Kidney (tissue), 14 donors: ENCODE data around the gene MACROD2. TPM values are rescaled to one million over a fixed set of nuclear protein-coding genes. Genes with fewer than 3 reads are reported as not detected.

Source experiments
- DNase-seq, 5 donors: peaks; one replicate each; pipeline ENCODE4 v3.0.0-alpha.2; 2013 to 2020
- FAIRE-seq: peaks from 2 replicates; lab custom pipeline; 2012; peaks lifted over from hg19 to GRCh38; lab: Jason Lieb, UNC
- H3K27ac ChIP-seq, 2 donors: one replicate each; pipeline ENCODE4 v1.7.0; 2013; ENCODE audit warnings: low read depth in 2 of 2, low read length in 2 of 2, inconsistent platforms in 1 of 2
- H3K27me3 ChIP-seq: one replicate; pipeline ENCODE4 v1.7.1; 2013; ENCODE audit warnings: low read length, inconsistent platforms; ENCODE audit not compliant: control insufficient read depth, insufficient read depth
- H3K36me3 ChIP-seq, 3 donors: one replicate each; pipeline versions ENCODE4 v1.7.0 to v1.7.1; 2013; ENCODE audit warnings: low read length in 3 of 3, control low read depth in 1 of 3, inconsistent platforms in 1 of 3; ENCODE audit not compliant: insufficient read depth in 3 of 3, control insufficient read depth in 2 of 3
- H3K4me1 ChIP-seq, 3 donors: one replicate each; pipeline versions ENCODE4 v1.7.0 to v1.7.1; 2013; ENCODE audit warnings: low read length in 3 of 3, inconsistent platforms in 1 of 3, low read depth in 1 of 3; ENCODE audit not compliant: control insufficient read depth in 2 of 3, insufficient read depth in 2 of 3
- H3K4me3 ChIP-seq, 3 donors: one replicate each; pipeline versions ENCODE4 v1.7.0 to v1.8.1; 2013; ENCODE audit warnings: low read length in 3 of 3, control low read depth in 1 of 3, inconsistent platforms in 1 of 3
- H3K9ac ChIP-seq, 3 donors: one replicate each; pipeline versions ENCODE4 v1.7.0 to v1.7.1; 2013; ENCODE audit warnings: low read length in 3 of 3, control low read depth in 1 of 3, inconsistent platforms in 1 of 3
- H3K9me3 ChIP-seq, 3 donors: one replicate each; pipeline versions ENCODE4 v1.7.0 to v1.7.1; 2013; ENCODE audit warnings: low read length in 3 of 3, control low read depth in 1 of 3, inconsistent platforms in 1 of 3; ENCODE audit not compliant: control insufficient read depth in 2 of 3, insufficient read depth in 1 of 3
- intact Hi-C: fragments of 100-400 bp; cut with DNase I; formaldehyde crosslinking; loops from one replicate; pipeline ENCODE4 v1.11.1; 2022
- polyA plus RNA-seq: library from polyadenylated mRNA; stranded (reverse); fragments of 350-450 nt; fragmentation: Illumina TruSeq; extraction: RNeasy Lipid Tissue Mini Kit (QIAGEN cat#74804); gene quantifications from one replicate; pipeline ENCODE4 v1.2.3, GENCODE V29; 2014; ENCODE audit warnings: low read depth, low replicate concordance; ENCODE audit not compliant: insufficient read depth
- total RNA-seq: library from RNA; stranded (reverse); fragmentation: NEBNext Ultra II Directional; extraction: Animal tissue kit (Norgen Biotek cat#: 25700); gene quantifications from one replicate; pipeline ENCODE4 v1.2.1, GENCODE V29; 2021
- TF ChIP-seq, protein P1 (sequence below): IDR thresholded peaks from 3 replicates; pipeline ENCODE4 v1.5.1; 2012; ENCODE audit warnings: mild to moderate bottlenecking, moderate library complexity, borderline replicate concordance; ENCODE audit not compliant: insufficient read depth; ENCODE audit errors: extremely low read depth
- donor health status: control.
- donor health status: control.
- donor health status: control.
- donor health status: control.
- donor health status: control.
- donor health status: DM: yes; HTN: yes; CAD: no.
- donor health status: Normal renal cell carcinoma (clear cell type).

The MACROD2 gene
- total and polyA plus RNA-seq, 2 donors from 2014 or later: 3.0 to 10.0 TPM

DNA sequence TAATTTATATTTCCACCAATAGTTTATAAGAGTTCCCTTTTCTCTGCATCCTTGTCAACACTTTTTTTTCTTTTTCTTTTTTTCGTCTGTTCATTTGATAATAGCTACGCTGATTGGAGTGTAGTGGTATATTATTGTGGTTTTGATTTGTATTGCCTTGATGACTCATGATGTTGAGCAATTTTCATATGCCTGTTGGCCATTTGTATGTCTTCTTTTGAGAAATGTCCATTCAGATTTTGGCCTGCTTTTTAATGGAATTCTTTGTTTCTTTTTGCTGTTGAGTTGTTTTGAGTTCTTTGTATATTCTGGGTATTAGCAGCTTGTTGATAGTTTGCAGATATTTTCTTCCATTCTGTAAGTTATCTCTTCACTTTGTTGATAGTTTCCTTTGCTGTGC is 1804.6 kb downstream of the MACROD2 start:
- TF ChIP-seq, protein P1, sequence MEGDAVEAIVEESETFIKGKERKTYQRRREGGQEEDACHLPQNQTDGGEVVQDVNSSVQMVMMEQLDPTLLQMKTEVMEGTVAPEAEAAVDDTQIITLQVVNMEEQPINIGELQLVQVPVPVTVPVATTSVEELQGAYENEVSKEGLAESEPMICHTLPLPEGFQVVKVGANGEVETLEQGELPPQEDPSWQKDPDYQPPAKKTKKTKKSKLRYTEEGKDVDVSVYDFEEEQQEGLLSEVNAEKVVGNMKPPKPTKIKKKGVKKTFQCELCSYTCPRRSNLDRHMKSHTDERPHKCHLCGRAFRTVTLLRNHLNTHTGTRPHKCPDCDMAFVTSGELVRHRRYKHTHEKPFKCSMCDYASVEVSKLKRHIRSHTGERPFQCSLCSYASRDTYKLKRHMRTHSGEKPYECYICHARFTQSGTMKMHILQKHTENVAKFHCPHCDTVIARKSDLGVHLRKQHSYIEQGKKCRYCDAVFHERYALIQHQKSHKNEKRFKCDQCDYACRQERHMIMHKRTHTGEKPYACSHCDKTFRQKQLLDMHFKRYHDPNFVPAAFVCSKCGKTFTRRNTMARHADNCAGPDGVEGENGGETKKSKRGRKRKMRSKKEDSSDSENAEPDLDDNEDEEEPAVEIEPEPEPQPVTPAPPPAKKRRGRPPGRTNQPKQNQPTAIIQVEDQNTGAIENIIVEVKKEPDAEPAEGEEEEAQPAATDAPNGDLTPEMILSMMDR: no peak
- Histone ChIP-seq H3K36me3 (no peaks in the 10 kb centered on the region), H3K27me3 (no peaks in the 10 kb centered on the region), H3K4me1 (no peaks in the 10 kb centered on the region), H3K4me3 (no peak overlapping the region), H3K9ac (no peak overlapping the region), H3K9me3 (no peaks in the 10 kb centered on the region), H3K27ac (no peak overlapping the region)
- intact Hi-C loops: no loop called here
- FAIRE-seq (no peak), DNase-seq (no peak)

DNA sequence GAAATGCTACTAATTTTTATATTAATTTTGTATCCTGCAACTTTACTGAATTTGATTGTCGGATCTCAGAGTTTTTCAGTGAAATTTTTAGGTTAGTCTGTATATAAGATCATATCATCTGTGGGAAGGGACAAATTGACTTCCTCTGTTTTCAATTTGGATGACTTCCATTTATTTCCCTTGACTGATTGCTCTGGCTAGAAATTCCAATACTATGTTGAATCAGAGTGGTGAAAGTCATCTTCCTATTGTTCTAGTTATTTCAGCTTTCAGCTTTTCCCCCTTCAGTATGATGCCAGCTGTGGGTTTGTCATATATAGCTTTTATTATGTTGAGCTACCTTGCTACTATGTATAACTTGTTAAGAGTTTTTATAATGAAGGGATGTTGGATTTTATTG is 1806.7 kb downstream of the MACROD2 start:
- Histone ChIP-seq H3K9me3 (no peaks in the 10 kb centered on the region), H3K27ac (no peak overlapping the region), H3K36me3 (no peaks in the 10 kb centered on the region), H3K9ac (no peak overlapping the region), H3K4me1 (no peaks in the 10 kb centered on the region), H3K4me3 (no peak overlapping the region), H3K27me3 (no peaks in the 10 kb centered on the region)
- DNase-seq (no peak), FAIRE-seq (no peak)
- TF ChIP-seq, protein P1: no peak
- intact Hi-C loops: no loop called here

DNA sequence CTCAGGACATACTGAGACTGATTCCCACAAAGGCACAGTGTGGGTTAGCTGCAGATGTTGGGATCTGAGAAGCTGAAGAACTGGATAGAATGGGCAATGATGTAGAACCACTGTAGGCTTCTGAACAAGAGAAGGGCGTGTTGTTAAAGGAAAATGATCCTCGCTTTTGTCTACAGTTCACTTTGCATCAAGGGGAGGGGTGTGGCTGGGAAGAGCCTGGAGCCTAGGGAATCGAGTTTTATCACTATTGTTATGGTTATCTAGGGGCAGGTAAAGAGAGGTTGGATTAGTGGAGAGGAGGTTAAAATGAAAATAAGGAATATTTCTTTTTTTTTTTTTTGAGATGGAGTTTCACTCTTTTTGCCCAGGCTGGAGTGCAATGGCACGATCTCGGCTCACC is 1809.8 kb downstream of the MACROD2 start:
- intact Hi-C loops: no loop called here
- FAIRE-seq (no peak), DNase-seq (no peak)
- H3K9ac ChIP-seq: no peak overlapping the region
- no peaks in the 10 kb centered on the region for H3K27me3 ChIP-seq
- TF ChIP-seq, protein P1: no peak
- H3K36me3 ChIP-seq: no peaks in the 10 kb centered on the region
- no peaks in the 10 kb centered on the region for H3K4me1 ChIP-seq
- no peak overlapping the region for H3K27ac ChIP-seq
- no peak overlapping the region for H3K4me3 ChIP-seq
- H3K9me3 ChIP-seq: no peaks in the 10 kb centered on the region

DNA sequence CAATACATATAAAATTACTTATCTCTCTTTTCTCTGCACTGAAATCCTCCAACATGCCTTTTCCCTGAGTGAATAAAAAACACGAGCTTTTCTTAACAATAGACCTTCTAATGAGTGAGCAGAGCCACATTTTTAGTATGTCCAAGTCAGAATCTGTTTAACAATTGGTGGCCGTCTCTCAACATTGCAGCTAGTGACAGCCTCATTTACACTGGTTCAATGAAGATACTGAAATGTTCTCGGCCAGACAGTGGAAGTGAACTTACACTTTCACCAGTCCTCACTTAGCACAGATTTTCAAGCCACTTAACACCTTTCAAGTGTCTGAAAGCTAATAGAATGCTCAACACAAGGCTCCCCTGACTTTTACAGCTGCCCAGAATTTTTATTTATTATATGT is 1810.8 kb downstream of the MACROD2 start:
- DNase-seq (peak in 1 of 5 donors; percentile 6), FAIRE-seq (no peak)
- TF ChIP-seq, protein P1: no peak
- H3K4me3 ChIP-seq: no peak overlapping the region
- intact Hi-C loops: no loop called here
- H3K9ac ChIP-seq: no peak overlapping the region
- H3K27ac ChIP-seq: no peak overlapping the region
- no peaks in the 10 kb centered on the region for H3K36me3 ChIP-seq
- no peaks in the 10 kb centered on the region for H3K4me1 ChIP-seq
- no peaks in the 10 kb centered on the region for H3K27me3 ChIP-seq
- H3K9me3 ChIP-seq: no peaks in the 10 kb centered on the region
